B cell (primary cell): ENCODE data around the gene GOLGA1. TPM values are rescaled to one million over a fixed set of nuclear protein-coding genes. Genes with fewer than 3 reads are reported as not detected.

Source experiments
- ATAC-seq: fragments of 200-7000 bp; cut with Tn5 transposase; one replicate; pipeline ENCODE4 v1.10.0; 2021; ENCODE audit warnings: low read depth, mild to moderate bottlenecking, moderate number of reproducible peaks, moderate library complexity
- CTCF ChIA-PET: fragments of 350-600 bp; sonication (Branson Sonifier 250); formaldehyde crosslinking; loops from one replicate; lab custom pipeline; 2021; ENCODE audit warnings: antibody characterized with exemption, inconsistent platforms; lab: Charles Lee
- POLR2A ChIA-PET: fragments of 350-600 bp; sonication (Branson Sonifier 250); formaldehyde crosslinking; loops from one replicate; lab custom pipeline; 2021; ENCODE audit warnings: antibody characterized with exemption; lab: Charles Lee
- DNase-seq: peaks from one replicate; pipeline ENCODE4 v3.0.0; 2013
- H2AFZ ChIP-seq: 2 replicates; pipeline ENCODE4 v1.6.1; 2012; ENCODE audit warnings: mild to moderate bottlenecking, low read depth, low read length; ENCODE audit not compliant: insufficient read depth, poor library complexity, severe bottlenecking
- H3K27ac ChIP-seq, 2 donors: 1 replicate in 1 of 2; 2 replicates in 1 of 2; pipeline ENCODE4 v1.5.1; 2012 to 2013; ENCODE audit warnings: low read length in 2 of 2, mild to moderate bottlenecking in 2 of 2, moderate library complexity in 1 of 2
- H3K27me3 ChIP-seq, 4 experiments: fragments of 200-600 bp in 1 of 4; sonication (generic) in 1 of 4; replicated peaks in 1 of 4; 1 replicate in 2 of 4; 2 replicates in 2 of 4; pipeline versions ENCODE4 v1.6.1 to v1.7.0; 2013 to 2016; ENCODE audit warnings: low read length in 3 of 4, mild to moderate bottlenecking in 2 of 4, mixed read lengths in 1 of 4, moderate library complexity in 1 of 4; ENCODE audit not compliant: insufficient read depth in 4 of 4, control insufficient read depth in 3 of 4; ENCODE audit errors: control extremely low read depth in 1 of 4
- H3K36me3 ChIP-seq, 2 experiments: replicated peaks in 1 of 2; 1 replicate in 1 of 2; 2 replicates in 1 of 2; pipeline versions ENCODE4 v1.6.1 to v1.7.1; 2013; ENCODE audit warnings: low read length in 1 of 2; ENCODE audit not compliant: insufficient read depth in 2 of 2, control insufficient read depth in 1 of 2; ENCODE audit errors: control extremely low read depth in 1 of 2, extremely low read depth in 1 of 2
- H3K4me1 ChIP-seq, 2 donors: fragments of 200-600 bp in 1 of 2; sonication (generic) in 1 of 2; 1 replicate in 1 of 2; 2 replicates in 1 of 2; pipeline versions ENCODE4 v1.5.1 to v1.6.1; 2013 to 2017; ENCODE audit warnings: low read length in 2 of 2; ENCODE audit not compliant: control insufficient read depth in 2 of 2, insufficient read depth in 2 of 2
- H3K4me2 ChIP-seq: replicated peaks from 2 replicates; pipeline ENCODE3; 2012; ENCODE audit warnings: mild to moderate bottlenecking, low read depth, low read length; ENCODE audit not compliant: poor library complexity, severe bottlenecking
- H3K4me3 ChIP-seq, 5 experiments: fragments of 200-600 bp in 1 of 5; sonication (generic) in 1 of 5; 1 replicate in 3 of 5; 2 replicates in 2 of 5; pipeline versions ENCODE4 v1.5.1 to v1.7.0; 2011 to 2016; ENCODE audit warnings: low read length in 4 of 5, mild to moderate bottlenecking in 4 of 5, low read depth in 2 of 5, control low read depth in 1 of 5, moderate library complexity in 1 of 5; ENCODE audit not compliant: insufficient read depth in 1 of 5; ENCODE audit errors: control extremely low read depth in 1 of 5, extremely low read depth in 1 of 5
- H3K79me2 ChIP-seq: fragments of 200-600 bp; sonication (generic); one replicate; pipeline ENCODE4 v1.6.0; 2016; ENCODE audit warnings: low read length; ENCODE audit not compliant: control insufficient read depth, insufficient read depth
- H3K9ac ChIP-seq: fragments of 200-600 bp; sonication (generic); 2 replicates; pipeline ENCODE4 v1.6.1; 2017; ENCODE audit warnings: mild to moderate bottlenecking, low read length, moderate library complexity
- H3K9me3 ChIP-seq, 3 donors: one replicate each; pipeline versions ENCODE4 v1.6.1 to v1.7.1; 2013; ENCODE audit warnings: low read length in 2 of 3; ENCODE audit not compliant: control insufficient read depth in 2 of 3, insufficient read depth in 1 of 3; ENCODE audit errors: control extremely low read depth in 1 of 3
- H4K20me1 ChIP-seq: 2 replicates; pipeline ENCODE4 v1.6.0; 2012; ENCODE audit warnings: mild to moderate bottlenecking, low read length; ENCODE audit not compliant: insufficient read depth, control insufficient read depth, poor library complexity, severe bottlenecking
- H3K27ac Mint-ChIP-seq: one replicate; pipeline ENCODE4 v1.8.0; 2021; ENCODE audit warnings: mixed read lengths
- H3K27me3 Mint-ChIP-seq: one replicate; pipeline ENCODE4 v1.8.0; 2021; ENCODE audit warnings: mixed read lengths
- H3K4me1 Mint-ChIP-seq: one replicate; pipeline ENCODE4 v1.8.0; 2021; ENCODE audit warnings: mixed read lengths
- H3K4me3 Mint-ChIP-seq: one replicate; pipeline ENCODE4 v1.8.0; 2021; ENCODE audit warnings: mixed read lengths
- H3K9me3 Mint-ChIP-seq: one replicate; pipeline ENCODE4 v1.8.0; 2022; ENCODE audit warnings: mixed read lengths; ENCODE audit not compliant: insufficient read depth
- CTCF ChIP-seq: fragments of 200-600 bp; IDR thresholded peaks from one replicate; pipeline ENCODE4 v1.8.0; 2022; ENCODE audit warnings: antibody characterized with exemption, mild to moderate bottlenecking
- EZH2 ChIP-seq: IDR thresholded peaks from 2 replicates; pipeline ENCODE4 v1.6.1; 2012; ENCODE audit warnings: borderline replicate concordance, low read depth, mild to moderate bottlenecking, moderate library complexity, low read length; ENCODE audit not compliant: insufficient read depth, poor library complexity, severe bottlenecking
- WGBS: methylation state at CpG from one replicate; pipeline ENCODE4 v1.1.5; 2013; ENCODE audit warnings: missing lambda C conversion rate; ENCODE audit not compliant: insufficient coverage; 5-methylcytosine and 5-hydroxymethylcytosine counted together
- intact Hi-C: fragments of 100-400 bp; cut with micrococcal nuclease; formaldehyde crosslinking; loops from one replicate; pipeline ENCODE4 v1.10.0; 2022
- polyA plus RNA-seq: library from polyadenylated mRNA; depleted of rRNA; stranded (reverse); fragments of >200 nt; gene quantifications from 2 replicates; pipeline ENCODE4 v1.2.3, GENCODE V29; 2012
- total RNA-seq, 2 donors: library from RNA; stranded (reverse); fragments of 120-200 nt in 1 of 2; gene quantifications; 1 replicate in 1 of 2; 2 replicates in 1 of 2; pipeline versions ENCODE4 v1.2.3 to v1.2.4, GENCODE V29; 2013 to 2022

Gene GOLGA1
- total and polyA plus RNA-seq, 2 donors (not counting 1 experiment from before 2014, with no cell fraction given): 13.4 to 26.2 TPM

- no peak for ATAC-seq
- H3K27me3 ChIP-seq: no peaks in the 10 kb centered on the region
- 56% methylated on average over 4 of the region's 10 CpGs for WGBS
- TF ChIP-seq EZH2 (no peak), CTCF (no peak)
- H2AFZ ChIP-seq: no peak overlapping the region
- H3K4me1 ChIP-seq: peaks cover 18 to 34% of the 10 kb centered on the region in 2 donors
- no peak for DNase-seq
- no peaks in the 10 kb centered on the region for H3K9me3 ChIP-seq
- H3K9ac ChIP-seq: peak overlapping the region; percentile 77
- peaks cover 41% of the 10 kb centered on the region for H4K20me1 ChIP-seq
- H3K9me3 Mint-ChIP-seq: no peaks in the 10 kb centered on the region
- intact Hi-C loops: loop anchor here (5.0 to 10.0 kb wide), 4 partner anchors 342 to 1945 kb away; partner anchors contain the start of genes HSPA5, PSMB7, RABEPK and ZBTB43
- H3K4me2 ChIP-seq: peak overlapping the region; percentile 75
- CTCF ChIA-PET: interaction anchor here (2.3 to 7.9 kb wide), 3 partner anchors 7 to 86 kb away, joined by 16 to 61 read pairs (median 51); partner anchors contain the start of genes NR6A1, OLFML2A and WDR38
- peaks cover 3% of the 10 kb centered on the region for H3K79me2 ChIP-seq
- peak overlapping the region; percentile 99 for H3K4me3 Mint-ChIP-seq
- peaks cover 0 to 43% of the 10 kb centered on the region in 2 experiments for H3K36me3 ChIP-seq
- H3K27ac Mint-ChIP-seq: peak overlapping the region; percentile 98
- H3K4me3 ChIP-seq: no peak overlapping the region
- POLR2A ChIA-PET: interaction anchor here (0.6 to 0.7 kb wide), 2 partner anchors 59 to 1626 kb away, joined by 3 to 4 read pairs; no protein-coding TSS in a partner anchor
- no peaks in the 10 kb centered on the region for H3K27me3 Mint-ChIP-seq
- H3K4me1 Mint-ChIP-seq: peaks cover 28% of the 10 kb centered on the region
- peak overlapping the region in 1 of 2 donors; percentile 88 for H3K27ac ChIP-seq
Measured at GRCh38 chr9:124859803-124860581, 80.9 kb downstream of the GOLGA1 start.
